OCI-LY3 (cell line): ENCODE measurements around the gene TTC7B.

Experiments used
- H2AFZ ChIP-seq: fragments of 200-600, 300-600 bp; shearing (Covaris generic); 2 replicates; pipeline ENCODE4 v1.6.0; 2014; ENCODE audit warnings: antibody characterized with exemption, low read depth, low read length
- H3K27ac ChIP-seq: fragments of 200-600, 300-600 bp; sonication (generic); 2 replicates; pipeline ENCODE4 v1.5.1; 2014; ENCODE audit warnings: mild to moderate bottlenecking, low read length, moderate library complexity, mixed read lengths
- H3K27me3 ChIP-seq: fragments of 200-600, 300-600 bp; sonication (generic); 2 replicates; pipeline ENCODE4 v1.6.1; 2014; ENCODE audit warnings: low read depth, low read length, mixed read lengths
- H3K36me3 ChIP-seq: fragments of 200-600, 300-600 bp; sonication (generic); replicated peaks from 2 replicates; pipeline ENCODE3; 2014; ENCODE audit warnings: low read depth, low read length, mixed read lengths
- H3K4me1 ChIP-seq: fragments of 300-600, 200-600 bp; sonication (generic); 2 replicates; pipeline ENCODE4 v1.6.1; 2014; ENCODE audit warnings: low read length, mixed read lengths
- H3K4me2 ChIP-seq: fragments of 200-600, 300-600 bp; sonication (generic); 2 replicates; pipeline ENCODE4 v1.6.1; 2014; ENCODE audit warnings: low read length, mixed read lengths
- H3K4me3 ChIP-seq: fragments of 300-600, 200-600 bp; sonication (generic); 2 replicates; pipeline ENCODE4 v1.5.1; 2014; ENCODE audit warnings: antibody characterized with exemption, mild to moderate bottlenecking, low read length, moderate library complexity
- H3K79me2 ChIP-seq: fragments of 300-600, 200-600 bp; shearing (Covaris generic); 2 replicates; pipeline ENCODE4 v1.6.1; 2014; ENCODE audit warnings: mild to moderate bottlenecking, low read length, mixed read lengths
- H3K9ac ChIP-seq: fragments of 300-600, 200-600 bp; shearing (Covaris generic); 2 replicates; pipeline ENCODE4 v1.6.0; 2014; ENCODE audit warnings: mild to moderate bottlenecking, low read length, moderate library complexity
- H3K9me3 ChIP-seq: fragments of 200-600, 300-600 bp; shearing (Covaris generic); 2 replicates; pipeline ENCODE4 v1.6.1; 2014; ENCODE audit warnings: low read length, mixed read lengths; ENCODE audit not compliant: insufficient read depth
- H4K20me1 ChIP-seq: fragments of 200-600, 300-600 bp; sonication (generic); 2 replicates; pipeline ENCODE4 v1.6.1; 2016; ENCODE audit warnings: low read length, mixed read lengths; ENCODE audit not compliant: insufficient read depth
- EZH2phosphoT487 ChIP-seq: fragments of 200-600 bp; shearing (Covaris generic); IDR thresholded peaks from 2 replicates; pipeline ENCODE4 v1.6.1; 2018; ENCODE audit warnings: antibody characterized with exemption, mixed run types, low read depth
- TF ChIP-seq, protein P1 (sequence below): fragments of 200-600, 300-600 bp; sonication (generic); IDR thresholded peaks from 2 replicates; pipeline ENCODE4 v1.5.1; 2014; ENCODE audit warnings: antibody characterized with exemption, low read length, low read depth

TTC7B gene

DNA sequence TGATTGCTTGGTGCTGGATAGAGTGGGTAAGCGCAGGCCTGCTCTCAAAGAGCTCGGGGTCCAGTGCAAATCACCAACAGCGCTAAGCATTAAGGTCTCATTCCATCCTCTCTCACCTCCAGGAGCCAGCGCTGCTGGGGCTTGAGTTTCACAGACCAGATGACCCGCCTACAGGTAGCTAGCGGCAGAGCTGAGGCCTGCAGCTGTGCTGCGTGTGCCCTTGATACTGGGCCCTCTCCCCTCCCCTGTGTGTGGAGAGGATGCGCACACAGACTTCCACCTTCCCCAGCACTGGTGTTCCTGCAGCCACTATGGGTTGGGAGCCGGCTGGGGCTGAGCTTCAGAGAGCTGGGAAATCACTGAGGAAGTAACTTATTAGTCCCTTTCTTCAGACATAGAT lies 269.5 kb downstream of the TTC7B start:
- no peak overlapping the region for H3K27ac ChIP-seq
- H3K9me3 ChIP-seq = no peaks in the 10 kb centered on the region
- H3K36me3 ChIP-seq = no peaks in the 10 kb centered on the region
- TF ChIP-seq EZH2phosphoT487 = no peak
- TF ChIP-seq, protein P1, sequence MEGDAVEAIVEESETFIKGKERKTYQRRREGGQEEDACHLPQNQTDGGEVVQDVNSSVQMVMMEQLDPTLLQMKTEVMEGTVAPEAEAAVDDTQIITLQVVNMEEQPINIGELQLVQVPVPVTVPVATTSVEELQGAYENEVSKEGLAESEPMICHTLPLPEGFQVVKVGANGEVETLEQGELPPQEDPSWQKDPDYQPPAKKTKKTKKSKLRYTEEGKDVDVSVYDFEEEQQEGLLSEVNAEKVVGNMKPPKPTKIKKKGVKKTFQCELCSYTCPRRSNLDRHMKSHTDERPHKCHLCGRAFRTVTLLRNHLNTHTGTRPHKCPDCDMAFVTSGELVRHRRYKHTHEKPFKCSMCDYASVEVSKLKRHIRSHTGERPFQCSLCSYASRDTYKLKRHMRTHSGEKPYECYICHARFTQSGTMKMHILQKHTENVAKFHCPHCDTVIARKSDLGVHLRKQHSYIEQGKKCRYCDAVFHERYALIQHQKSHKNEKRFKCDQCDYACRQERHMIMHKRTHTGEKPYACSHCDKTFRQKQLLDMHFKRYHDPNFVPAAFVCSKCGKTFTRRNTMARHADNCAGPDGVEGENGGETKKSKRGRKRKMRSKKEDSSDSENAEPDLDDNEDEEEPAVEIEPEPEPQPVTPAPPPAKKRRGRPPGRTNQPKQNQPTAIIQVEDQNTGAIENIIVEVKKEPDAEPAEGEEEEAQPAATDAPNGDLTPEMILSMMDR = no peak
- no peaks in the 10 kb centered on the region for H3K27me3 ChIP-seq
- no peak overlapping the region for H3K9ac ChIP-seq
- H3K4me1 ChIP-seq = no peaks in the 10 kb centered on the region
- H2AFZ ChIP-seq = no peak overlapping the region
- H3K4me3 ChIP-seq = no peak overlapping the region
- no peaks in the 10 kb centered on the region for H3K79me2 ChIP-seq
- no peak overlapping the region for H3K4me2 ChIP-seq
- no peaks in the 10 kb centered on the region for H4K20me1 ChIP-seq

DNA sequence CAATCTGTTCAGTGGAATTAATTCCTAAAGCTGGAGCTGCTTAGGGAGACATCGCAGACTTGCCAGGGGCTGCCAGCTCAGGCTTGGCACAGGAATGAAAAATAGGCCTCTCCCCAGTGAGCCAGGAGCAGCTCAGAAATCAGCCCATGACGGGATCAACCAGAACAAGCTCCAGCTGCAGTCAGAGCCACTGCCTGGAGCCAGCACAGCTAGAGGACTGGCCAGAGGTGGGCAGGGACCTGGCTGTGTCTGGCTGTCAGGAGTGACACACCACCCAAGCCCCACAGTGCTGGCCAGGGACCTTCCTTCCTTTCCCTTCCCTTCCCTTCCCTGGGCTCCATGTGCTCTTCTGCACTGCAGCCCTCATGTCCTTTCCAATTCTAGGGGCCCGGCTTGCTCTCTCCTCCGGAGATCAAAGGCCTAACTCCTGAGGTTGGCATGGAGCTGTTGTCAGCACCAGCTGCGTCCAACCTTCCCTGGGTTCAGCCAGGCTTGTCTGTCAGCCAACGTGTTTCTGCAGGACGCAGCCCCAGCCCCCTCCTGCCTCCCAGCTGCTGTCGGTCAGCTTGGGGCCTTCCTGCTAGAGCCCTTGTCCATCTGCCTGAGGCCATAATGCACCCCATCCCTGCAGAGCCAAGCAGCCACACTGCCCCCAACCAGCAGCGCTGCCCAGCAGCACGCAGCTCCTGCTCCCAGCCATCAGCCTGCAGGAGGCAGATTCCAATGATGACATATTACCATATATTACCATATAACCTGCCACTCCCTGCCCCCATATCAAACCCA lies 270.1 kb downstream of the TTC7B start:
- Histone ChIP-seq H3K4me1 (no peaks in the 10 kb centered on the region), H3K36me3 (no peaks in the 10 kb centered on the region), H4K20me1 (no peaks in the 10 kb centered on the region), H2AFZ (no peak overlapping the region), H3K79me2 (no peaks in the 10 kb centered on the region), H3K27me3 (no peaks in the 10 kb centered on the region), H3K9ac (no peak overlapping the region), H3K9me3 (no peaks in the 10 kb centered on the region), H3K4me3 (no peak overlapping the region), H3K27ac (no peak overlapping the region), H3K4me2 (no peak overlapping the region)
- TF ChIP-seq, protein P1 = no peak
- TF ChIP-seq EZH2phosphoT487 = no peak

DNA sequence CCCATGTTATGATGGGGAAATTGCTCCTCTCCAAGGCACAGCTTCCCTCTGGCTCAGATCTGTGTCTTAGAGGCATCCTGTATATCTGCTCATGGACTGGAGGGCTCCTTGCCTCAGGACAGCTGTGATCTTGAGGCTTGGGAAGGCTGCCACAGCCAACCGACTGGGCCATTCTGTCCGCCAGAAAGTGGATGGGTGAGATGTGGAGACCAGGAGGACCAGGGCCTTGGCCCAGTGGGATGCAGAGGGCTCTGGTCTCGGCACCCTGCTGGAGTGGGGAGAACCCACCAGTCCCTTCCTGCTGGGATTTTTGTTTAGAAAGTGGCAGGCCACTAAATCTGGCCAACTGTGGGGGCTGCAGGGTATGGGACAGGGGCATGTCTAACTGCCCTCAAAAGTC lies 270.8 kb downstream of the TTC7B start:
- Histone ChIP-seq H3K9me3 (no peaks in the 10 kb centered on the region), H3K4me3 (no peak overlapping the region), H3K36me3 (no peaks in the 10 kb centered on the region), H3K27me3 (no peaks in the 10 kb centered on the region), H4K20me1 (no peaks in the 10 kb centered on the region), H3K9ac (no peak overlapping the region), H2AFZ (no peak overlapping the region), H3K4me1 (no peaks in the 10 kb centered on the region), H3K4me2 (no peak overlapping the region), H3K79me2 (no peaks in the 10 kb centered on the region), H3K27ac (no peak overlapping the region)
- TF ChIP-seq, protein P1 = no peak
- no peak for TF ChIP-seq EZH2phosphoT487

DNA sequence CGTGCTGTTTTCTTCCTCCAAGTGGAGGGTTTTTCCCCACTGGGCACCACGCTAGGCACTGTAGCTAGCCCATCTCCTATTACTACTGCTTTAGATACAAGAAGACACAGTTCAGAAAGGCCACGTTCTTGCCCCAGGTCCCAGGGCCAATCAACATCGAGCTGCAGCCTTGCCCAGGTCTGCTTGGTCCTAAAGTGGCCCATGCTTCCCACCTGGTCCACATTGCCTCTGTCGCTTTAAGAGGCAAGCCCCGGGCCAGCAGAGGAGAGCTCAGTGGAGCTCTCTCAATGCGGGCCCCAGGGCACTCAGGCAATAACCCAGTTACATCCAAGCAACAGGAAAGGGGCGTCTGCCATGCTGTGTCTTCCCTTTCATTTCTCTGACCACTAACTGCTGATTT lies 271.3 kb downstream of the TTC7B start:
- Histone ChIP-seq H3K36me3 (no peaks in the 10 kb centered on the region), H3K4me2 (no peak overlapping the region), H3K9ac (no peak overlapping the region), H4K20me1 (no peaks in the 10 kb centered on the region), H3K4me1 (no peaks in the 10 kb centered on the region), H3K9me3 (no peaks in the 10 kb centered on the region), H2AFZ (no peak overlapping the region), H3K27ac (no peak overlapping the region), H3K27me3 (no peaks in the 10 kb centered on the region), H3K4me3 (no peak overlapping the region), H3K79me2 (no peaks in the 10 kb centered on the region)
- TF ChIP-seq, protein P1 = no peak
- no peak for TF ChIP-seq EZH2phosphoT487
